ENCODE data around the gene COX8A.

The COX8A gene

GRCh38 chr11:64000740-64001483 is 26.5 kb downstream of the COX8A start:
- DNase-seq = no peak
- Mint-ChIP-seq H3K4me1 (ENCODE audit: low read depth in 2 of 2) (peaks cover 15 to 21% of the 10 kb centered on the region in 2 donors), H3K36me3 (ENCODE audit: insufficient read depth) (peaks cover 11% of the 10 kb centered on the region), H3K4me3 (peak overlapping the region; percentile 62 to 69), H3K9me3 (no peaks in the 10 kb centered on the region), H3K27me3 (peaks cover 0 to 1% of the 10 kb centered on the region in 2 donors), H3K27ac (peak overlapping the region in 1 of 2 donors; percentile 46)
- no peak for ATAC-seq (replicated peaks)

- ATAC-seq (replicated peaks) (no peak), DNase-seq (no peak)
- Mint-ChIP-seq H3K27ac (peak overlapping the region in 1 of 2 donors; percentile 46), H3K4me1 (ENCODE audit: low read depth in 2 of 2) (peaks cover 15 to 23% of the 10 kb centered on the region in 2 donors), H3K27me3 (peaks cover 6 to 10% of the 10 kb centered on the region in 2 donors), H3K36me3 (ENCODE audit: insufficient read depth) (peaks cover 6% of the 10 kb centered on the region), H3K9me3 (no peaks in the 10 kb centered on the region), H3K4me3 (peak overlapping the region; percentile 27 to 62)
These were observed 27.3 kb downstream of the COX8A start for GRCh38 chr11:64001484-64002420.

GRCh38 chr11:64003807-64004589 is 29.6 kb downstream of the COX8A start:
- Mint-ChIP-seq H3K27me3 (peaks cover 22 to 30% of the 10 kb centered on the region in 2 donors), H3K4me3 (no peak overlapping the region), H3K27ac (no peak overlapping the region), H3K36me3 (ENCODE audit: insufficient read depth) (no peaks in the 10 kb centered on the region), H3K4me1 (ENCODE audit: low read depth in 2 of 2) (peaks cover 18 to 22% of the 10 kb centered on the region in 2 donors), H3K9me3 (no peaks in the 10 kb centered on the region)
- DNase-seq = no peak
- no peak for ATAC-seq (replicated peaks)

GRCh38 chr11:64004590-64004984 is 30.2 kb downstream of the COX8A start:
- ATAC-seq (replicated peaks) (no peak), DNase-seq (no peak)
- no peaks in the 10 kb centered on the region for H3K9me3 Mint-ChIP-seq
- H3K27ac Mint-ChIP-seq = no peak overlapping the region
- H3K36me3 Mint-ChIP-seq (ENCODE audit: insufficient read depth) = no peaks in the 10 kb centered on the region
- no peak overlapping the region for H3K4me3 Mint-ChIP-seq
- H3K4me1 Mint-ChIP-seq (ENCODE audit: low read depth in 2 of 2) = peaks cover 18 to 21% of the 10 kb centered on the region in 2 donors
- H3K27me3 Mint-ChIP-seq = peaks cover 22 to 30% of the 10 kb centered on the region in 2 donors

GRCh38 chr11:64005691-64006090 is 31.3 kb downstream of the COX8A start:
- DNase-seq (no peak), ATAC-seq (replicated peaks) (no peak)
- H3K4me1 Mint-ChIP-seq (ENCODE audit: low read depth in 2 of 2) = peaks cover 16 to 23% of the 10 kb centered on the region in 2 donors
- H3K4me3 Mint-ChIP-seq = no peak overlapping the region
- peaks cover 22 to 38% of the 10 kb centered on the region in 2 donors for H3K27me3 Mint-ChIP-seq
- H3K9me3 Mint-ChIP-seq = peaks cover 6 to 7% of the 10 kb centered on the region in 2 donors
- H3K36me3 Mint-ChIP-seq (ENCODE audit: insufficient read depth) = peaks cover 3% of the 10 kb centered on the region
- no peak overlapping the region for H3K27ac Mint-ChIP-seq

GRCh38 chr11:64006398-64006797 is 32.0 kb downstream of the COX8A start:
- DNase-seq (no peak), ATAC-seq (replicated peaks) (no peak)
- H3K27ac Mint-ChIP-seq = no peak overlapping the region
- peaks cover 10 to 14% of the 10 kb centered on the region in 2 donors for H3K9me3 Mint-ChIP-seq
- H3K36me3 Mint-ChIP-seq (ENCODE audit: insufficient read depth) = peaks cover 3% of the 10 kb centered on the region
- H3K27me3 Mint-ChIP-seq = peaks cover 22 to 43% of the 10 kb centered on the region in 2 donors
- H3K4me3 Mint-ChIP-seq = peak overlapping the region in 1 of 2 donors; percentile 86
- H3K4me1 Mint-ChIP-seq (ENCODE audit: low read depth in 2 of 2) = peaks cover 14 to 25% of the 10 kb centered on the region in 2 donors

GRCh38 chr11:64007160-64007628 is 32.8 kb downstream of the COX8A start:
- peaks cover 10 to 14% of the 10 kb centered on the region in 2 donors for H3K9me3 Mint-ChIP-seq
- peak overlapping the region; percentile 67 to 86 for H3K4me3 Mint-ChIP-seq
- DNase-seq (no peak), ATAC-seq (replicated peaks) (peak; percentile 21)
- H3K27me3 Mint-ChIP-seq = peaks cover 22 to 43% of the 10 kb centered on the region in 2 donors
- peak overlapping the region; percentile 16 to 52 for H3K27ac Mint-ChIP-seq
- H3K36me3 Mint-ChIP-seq (ENCODE audit: insufficient read depth) = peaks cover 3% of the 10 kb centered on the region
- peaks cover 14 to 25% of the 10 kb centered on the region in 2 donors for H3K4me1 Mint-ChIP-seq (ENCODE audit: low read depth in 2 of 2)

- Mint-ChIP-seq H3K4me1 (ENCODE audit: low read depth in 2 of 2) (peaks cover 14 to 25% of the 10 kb centered on the region in 2 donors), H3K27me3 (peaks cover 22 to 43% of the 10 kb centered on the region in 2 donors), H3K27ac (peak overlapping the region in 1 of 2 donors; percentile 52), H3K9me3 (peaks cover 10 to 14% of the 10 kb centered on the region in 2 donors), H3K36me3 (ENCODE audit: insufficient read depth) (peaks cover 3% of the 10 kb centered on the region), H3K4me3 (peak overlapping the region; percentile 67 to 86)
- DNase-seq = no peak
- ATAC-seq (replicated peaks) = peak; percentile 79
These were observed 33.3 kb downstream of the COX8A start for GRCh38 chr11:64007629-64008282.

- H3K4me1 Mint-ChIP-seq (ENCODE audit: low read depth in 2 of 2) = peaks cover 14 to 25% of the 10 kb centered on the region in 2 donors
- peaks cover 10 to 14% of the 10 kb centered on the region in 2 donors for H3K9me3 Mint-ChIP-seq
- DNase-seq (no peak), ATAC-seq (replicated peaks) (no peak)
- H3K4me3 Mint-ChIP-seq = peak overlapping the region in 1 of 2 donors; percentile 86
- peaks cover 22 to 43% of the 10 kb centered on the region in 2 donors for H3K27me3 Mint-ChIP-seq
- H3K27ac Mint-ChIP-seq = peak overlapping the region in 1 of 2 donors; percentile 52
- peaks cover 3% of the 10 kb centered on the region for H3K36me3 Mint-ChIP-seq (ENCODE audit: insufficient read depth)
These were observed 34.0 kb downstream of the COX8A start for GRCh38 chr11:64008283-64008913.

GRCh38 chr11:64008914-64009633 is 34.7 kb downstream of the COX8A start:
- H3K27me3 Mint-ChIP-seq = peaks cover 22 to 43% of the 10 kb centered on the region in 2 donors
- ATAC-seq (replicated peaks) = no peak

GRCh38 chr11:64009710-64010109 is 35.3 kb downstream of the COX8A start:
- H3K4me1 Mint-ChIP-seq (ENCODE audit: low read depth in 2 of 2) = peaks cover 14 to 25% of the 10 kb centered on the region in 2 donors
- no peak overlapping the region for H3K27ac Mint-ChIP-seq
- ATAC-seq (replicated peaks) (no peak), DNase-seq (no peak)
- no peak overlapping the region for H3K4me3 Mint-ChIP-seq
- peaks cover 3% of the 10 kb centered on the region for H3K36me3 Mint-ChIP-seq (ENCODE audit: insufficient read depth)
- H3K27me3 Mint-ChIP-seq = peaks cover 22 to 43% of the 10 kb centered on the region in 2 donors
- H3K9me3 Mint-ChIP-seq = peaks cover 10 to 14% of the 10 kb centered on the region in 2 donors

More at GRCh38 chr11:64008914-64009633, 34.7 kb downstream of the COX8A start:
- DNase-seq = no peak
- H3K4me1 Mint-ChIP-seq (ENCODE audit: low read depth in 2 of 2) = peaks cover 14 to 25% of the 10 kb centered on the region in 2 donors
- H3K36me3 Mint-ChIP-seq (ENCODE audit: insufficient read depth) = peaks cover 3% of the 10 kb centered on the region
- H3K9me3 Mint-ChIP-seq = peaks cover 10 to 14% of the 10 kb centered on the region in 2 donors
- H3K27ac Mint-ChIP-seq = no peak overlapping the region
- no peak overlapping the region for H3K4me3 Mint-ChIP-seq

All from effector memory CD8-positive, alpha-beta T cell (primary cell).